Hepatocyte (in vitro differentiated cells): ENCODE data around the gene NINJ1.

Source experiments
- CTCF ChIP-seq: fragments of 200-600 bp; sonication (generic); IDR thresholded peaks from 2 replicates; pipeline ENCODE4 v1.5.1; 2016; ENCODE audit warnings: antibody characterized with exemption, mild to moderate bottlenecking; ENCODE audit not compliant: poor library complexity
- EZH2phosphoT487 ChIP-seq: fragments of 200-600 bp; sonication (generic); IDR thresholded peaks from one replicate; pipeline ENCODE4 v1.6.1; 2018; ENCODE audit warnings: antibody characterized with exemption, mild to moderate bottlenecking, low read depth, moderate library complexity; ENCODE audit not compliant: unreplicated experiment, severe bottlenecking

DNA sequence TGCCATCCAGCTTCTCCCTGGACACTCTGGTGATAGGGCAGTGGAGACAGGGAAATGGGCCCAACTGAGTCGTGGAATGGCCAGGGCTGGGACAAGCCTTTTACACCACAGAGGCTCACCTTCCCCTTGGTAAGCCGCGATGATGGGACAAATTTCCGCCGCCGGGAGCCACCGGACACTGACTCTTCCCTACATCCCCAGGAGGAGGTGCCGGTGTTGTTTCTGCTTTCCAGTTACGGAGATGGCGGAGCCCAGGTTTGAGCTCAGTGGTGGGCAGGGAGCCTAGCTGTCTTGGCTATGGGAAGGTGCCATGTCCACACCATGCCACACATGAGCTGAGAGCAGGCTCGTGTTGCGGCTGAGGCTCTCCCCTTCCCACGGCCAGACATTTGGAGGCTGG, 30.0 kb upstream of the NINJ1 start:
- TF ChIP-seq CTCF (no peak), EZH2phosphoT487 (no peak)
